Vagina (tissue), 2 donors: Measurements from ENCODE around the gene DCTD.
A peak's percentile ranks its signal among the peaks of the same experiment; 100 is the strongest.

ENCODE experiments used
- CTCF ChIP-seq, 3 experiments: fragments of 450-650 bp in 2 of 3; fragments of 200-600 bp in 1 of 3; sonication (generic) in 1 of 3; IDR thresholded peaks; one replicate each; pipeline ENCODE4 v1.5.1; 2017 to 2019; ENCODE audit warnings: antibody characterized with exemption in 3 of 3, mild to moderate bottlenecking in 2 of 3, moderate library complexity in 2 of 3
- POLR2A ChIP-seq, 2 donors: fragments of 450-650 bp; IDR thresholded peaks; one replicate each; pipeline ENCODE4 v1.6.1; 2017; ENCODE audit warnings: antibody characterized with exemption in 2 of 2, mild to moderate bottlenecking in 2 of 2, moderate library complexity in 2 of 2
- POLR2AphosphoS5 ChIP-seq, 2 donors: sonication (generic); formaldehyde crosslinking; IDR thresholded peaks; one replicate each; pipeline ENCODE4 v1.9.0; 2017; ENCODE audit warnings: antibody characterized with exemption in 2 of 2, mild to moderate bottlenecking in 2 of 2, low read depth in 1 of 2; ENCODE audit not compliant: insufficient read depth in 1 of 2

DNA sequence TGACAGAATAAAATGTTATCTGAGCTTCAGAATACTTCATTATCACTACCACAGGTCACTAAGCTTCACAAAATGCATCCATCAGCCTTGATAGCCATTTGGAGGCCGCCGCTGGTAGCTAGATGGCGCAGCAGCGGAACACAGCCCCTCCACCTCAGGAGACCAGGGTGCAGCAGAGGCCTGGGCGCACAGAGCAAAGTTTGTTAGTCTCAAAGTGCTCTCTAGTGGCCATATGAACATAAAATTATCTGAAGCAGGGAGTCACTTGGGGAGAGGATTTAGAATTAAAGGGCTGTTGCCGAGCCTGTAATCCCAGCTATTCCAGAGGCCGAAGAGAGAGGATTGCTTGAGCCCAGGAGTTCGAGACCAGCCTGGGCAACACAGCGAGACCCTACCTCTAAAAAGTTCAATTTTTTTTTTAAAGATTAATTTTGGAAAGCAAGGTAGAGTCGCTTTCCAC, 8.1 kb upstream of the DCTD start:
- TF ChIP-seq CTCF (IDR thresholded peaks at IDR 0.05) (peak in 2 of 3 experiments; percentile 49 to 62), POLR2A (IDR thresholded peaks at IDR 0.05) (no peak), POLR2AphosphoS5 (IDR thresholded peaks at IDR 0.05; ENCODE audit: insufficient read depth in 1 of 2, low read depth in 1 of 2) (no peak)
